HepG2 (cell line): ENCODE data around the gene MXD3. TPM values are rescaled to one million over a fixed set of nuclear protein-coding genes. Genes with fewer than 3 reads are reported as not detected.

Source experiments
- DMAP1 ChIP-seq: IDR thresholded peaks from 2 replicates; pipeline ENCODE4 v1.6.1; 2016
- HES4 ChIP-seq: sonication (generic); formaldehyde crosslinking; IDR thresholded peaks from 2 replicates; pipeline ENCODE4 v1.9.0; 2021; ENCODE audit warnings: mild to moderate bottlenecking, missing genetic modification reagents, borderline replicate concordance
- ISL2 ChIP-seq: sonication (generic); formaldehyde crosslinking; IDR thresholded peaks from 2 replicates; pipeline ENCODE4 v1.5.0; 2020; ENCODE audit warnings: missing genetic modification reagents
- JARID2 ChIP-seq: sonication (generic); formaldehyde crosslinking; IDR thresholded peaks from 2 replicates; pipeline ENCODE4 v1.8.1; 2023; ENCODE audit warnings: missing genetic modification reagents, inconsistent platforms; ENCODE audit not compliant: insufficient replicate concordance
- KAT7 ChIP-seq: IDR thresholded peaks from 2 replicates; pipeline ENCODE4 v1.6.1; 2018; ENCODE audit warnings: borderline replicate concordance, missing compliant biosample characterization
- LCORL ChIP-seq, 2 experiments: fragments of 450-650 bp in 1 of 2; sonication (generic) in 1 of 2; formaldehyde crosslinking in 1 of 2; IDR thresholded peaks; 2 replicates each; pipeline versions ENCODE4 v1.5.0 to v1.6.1; 2017 to 2020; ENCODE audit warnings: antibody characterized with exemption in 1 of 2, missing genetic modification reagents in 1 of 2
- NFE2L2 ChIP-seq: fragments of 150-350 bp; IDR thresholded peaks from 2 replicates; pipeline ENCODE4 v1.6.1; 2014; ENCODE audit warnings: low read length
- NFIC ChIP-seq: IDR thresholded peaks from 2 replicates; pipeline ENCODE4 v1.6.1; 2012; ENCODE audit warnings: mild to moderate bottlenecking, low read length, inconsistent platforms
- RXRB ChIP-seq: IDR thresholded peaks from 2 replicates; pipeline ENCODE4 v1.6.1; 2016; ENCODE audit warnings: borderline replicate concordance, missing genetic modification reagents, missing compliant biosample characterization
- SMAD1 ChIP-seq: sonication (generic); formaldehyde crosslinking; IDR thresholded peaks from 2 replicates; pipeline ENCODE4 v1.4.0; 2020; ENCODE audit warnings: missing genetic modification reagents, low read depth, mild to moderate bottlenecking, borderline replicate concordance
- ZNF180 ChIP-seq: sonication (generic); formaldehyde crosslinking; IDR thresholded peaks from 2 replicates; pipeline ENCODE4 v1.4.0; 2020; ENCODE audit warnings: low read depth, missing genetic modification reagents, borderline replicate concordance
- ZNF263 ChIP-seq: sonication (generic); formaldehyde crosslinking; IDR thresholded peaks from 2 replicates; pipeline ENCODE4 v1.4.0; 2020; ENCODE audit warnings: missing genetic modification reagents
- ZNF264 ChIP-seq: sonication (generic); formaldehyde crosslinking; IDR thresholded peaks from 2 replicates; pipeline ENCODE4 v1.4.0; 2020; ENCODE audit warnings: missing genetic modification reagents
- ZNF607 ChIP-seq: sonication (generic); formaldehyde crosslinking; IDR thresholded peaks from 2 replicates; pipeline ENCODE4 v1.5.1; 2020; ENCODE audit warnings: missing genetic modification reagents, mild to moderate bottlenecking, borderline replicate concordance
- ZNF878 ChIP-seq: sonication (generic); formaldehyde crosslinking; IDR thresholded peaks from 2 replicates; pipeline ENCODE4 v1.8.1; 2023; ENCODE audit warnings: mild to moderate bottlenecking, missing genetic modification reagents, moderate library complexity
- polyA plus RNA-seq, 8 experiments: library from polyadenylated mRNA; depleted of rRNA in 3 of 8; stranded (reverse) in 7 of 8; unstranded in 1 of 8; fragments of >200 nt; fragmentation: Illumina TruSeq in 4 of 8; extraction: Trizol in 4 of 8; gene quantifications; 2 replicates each; pipeline versions ENCODE4 v1.2.1 to v1.2.3, GENCODE V29; 2011 to 2016; ENCODE audit warnings: low read depth in 4 of 8, missing spikeins in 1 of 8, mixed read lengths in 1 of 8; ENCODE audit not compliant: insufficient read depth in 1 of 8
- total RNA-seq, 5 experiments: library from RNA; depleted of rRNA; stranded (reverse); fragments of >200 nt; fragmentation: Illumina TruSeq; extraction: Trizol; gene quantifications; 2 replicates each; pipeline ENCODE4 v1.2.3, GENCODE V29; 2016; ENCODE audit warnings: low read depth in 1 of 5
- TF ChIP-seq, protein P1 (sequence below): sonication (generic); formaldehyde crosslinking; IDR thresholded peaks from 2 replicates; pipeline ENCODE4 v1.4.0; 2020; ENCODE audit warnings: missing genetic modification reagents
- TF ChIP-seq, protein P2 (sequence below): sonication (generic); formaldehyde crosslinking; IDR thresholded peaks from 2 replicates; pipeline ENCODE4 v1.8.0; 2022; ENCODE audit warnings: mild to moderate bottlenecking, missing genetic modification reagents, borderline replicate concordance
- TF ChIP-seq, protein P3 (sequence below): sonication (generic); formaldehyde crosslinking; IDR thresholded peaks from 2 replicates; pipeline ENCODE4 v1.8.1; 2023; ENCODE audit warnings: missing genetic modification reagents, inconsistent platforms, borderline replicate concordance
- TF ChIP-seq, protein P4 (sequence below): sonication (generic); formaldehyde crosslinking; IDR thresholded peaks from 2 replicates; pipeline ENCODE4 v1.8.0; 2022; ENCODE audit warnings: missing genetic modification reagents, mild to moderate bottlenecking, inconsistent platforms, borderline replicate concordance

Gene MXD3
- total and polyA plus RNA-seq, 2 of the 13 experiments (the other 11 are each of a cell fraction or from before 2014, with no cell fraction given): 10.5 to 12.8 TPM

DNA sequence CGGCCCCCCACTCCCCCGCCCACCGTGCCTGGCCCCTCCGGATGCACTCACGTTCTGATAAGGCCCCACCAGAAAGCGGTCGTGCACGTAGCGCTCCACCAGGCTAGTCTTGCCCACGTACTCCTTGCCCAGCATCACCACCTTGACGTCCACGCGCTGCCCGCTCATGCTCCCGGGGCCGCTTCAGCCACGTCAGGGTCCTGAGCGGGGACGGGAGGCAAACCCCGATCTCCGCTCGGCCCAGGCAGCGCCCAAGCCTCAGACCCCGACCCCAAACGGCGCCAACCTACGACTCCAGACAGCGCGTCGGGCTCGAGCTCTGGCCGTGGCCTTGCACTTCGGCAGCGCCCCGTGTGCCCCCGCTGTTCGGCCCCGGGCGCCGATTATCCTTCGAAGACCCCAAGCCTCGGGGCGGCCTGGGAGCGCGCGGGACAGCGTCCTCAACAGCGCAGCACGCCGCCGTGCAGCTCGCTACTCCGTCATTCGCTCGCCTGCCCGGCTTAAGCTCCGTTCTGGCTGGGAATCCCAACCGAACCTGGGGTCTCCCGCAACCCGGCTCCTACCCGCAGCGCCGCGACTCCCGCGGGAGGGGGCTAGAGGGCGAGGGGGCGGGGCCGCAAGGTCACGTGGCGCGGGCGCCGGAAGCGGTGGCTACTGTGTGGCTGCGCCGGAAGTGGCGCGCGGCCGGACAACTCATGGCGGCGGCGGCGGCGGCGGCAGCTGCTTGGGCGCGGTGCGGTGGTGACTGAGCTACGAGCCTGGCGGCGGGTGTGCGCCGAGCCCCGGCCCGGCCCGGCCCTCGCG is 8.4 kb downstream of the MXD3 start, which contains the start of the genes PRELID1 and RAB24 (continued):
- TF ChIP-seq, protein P1, sequence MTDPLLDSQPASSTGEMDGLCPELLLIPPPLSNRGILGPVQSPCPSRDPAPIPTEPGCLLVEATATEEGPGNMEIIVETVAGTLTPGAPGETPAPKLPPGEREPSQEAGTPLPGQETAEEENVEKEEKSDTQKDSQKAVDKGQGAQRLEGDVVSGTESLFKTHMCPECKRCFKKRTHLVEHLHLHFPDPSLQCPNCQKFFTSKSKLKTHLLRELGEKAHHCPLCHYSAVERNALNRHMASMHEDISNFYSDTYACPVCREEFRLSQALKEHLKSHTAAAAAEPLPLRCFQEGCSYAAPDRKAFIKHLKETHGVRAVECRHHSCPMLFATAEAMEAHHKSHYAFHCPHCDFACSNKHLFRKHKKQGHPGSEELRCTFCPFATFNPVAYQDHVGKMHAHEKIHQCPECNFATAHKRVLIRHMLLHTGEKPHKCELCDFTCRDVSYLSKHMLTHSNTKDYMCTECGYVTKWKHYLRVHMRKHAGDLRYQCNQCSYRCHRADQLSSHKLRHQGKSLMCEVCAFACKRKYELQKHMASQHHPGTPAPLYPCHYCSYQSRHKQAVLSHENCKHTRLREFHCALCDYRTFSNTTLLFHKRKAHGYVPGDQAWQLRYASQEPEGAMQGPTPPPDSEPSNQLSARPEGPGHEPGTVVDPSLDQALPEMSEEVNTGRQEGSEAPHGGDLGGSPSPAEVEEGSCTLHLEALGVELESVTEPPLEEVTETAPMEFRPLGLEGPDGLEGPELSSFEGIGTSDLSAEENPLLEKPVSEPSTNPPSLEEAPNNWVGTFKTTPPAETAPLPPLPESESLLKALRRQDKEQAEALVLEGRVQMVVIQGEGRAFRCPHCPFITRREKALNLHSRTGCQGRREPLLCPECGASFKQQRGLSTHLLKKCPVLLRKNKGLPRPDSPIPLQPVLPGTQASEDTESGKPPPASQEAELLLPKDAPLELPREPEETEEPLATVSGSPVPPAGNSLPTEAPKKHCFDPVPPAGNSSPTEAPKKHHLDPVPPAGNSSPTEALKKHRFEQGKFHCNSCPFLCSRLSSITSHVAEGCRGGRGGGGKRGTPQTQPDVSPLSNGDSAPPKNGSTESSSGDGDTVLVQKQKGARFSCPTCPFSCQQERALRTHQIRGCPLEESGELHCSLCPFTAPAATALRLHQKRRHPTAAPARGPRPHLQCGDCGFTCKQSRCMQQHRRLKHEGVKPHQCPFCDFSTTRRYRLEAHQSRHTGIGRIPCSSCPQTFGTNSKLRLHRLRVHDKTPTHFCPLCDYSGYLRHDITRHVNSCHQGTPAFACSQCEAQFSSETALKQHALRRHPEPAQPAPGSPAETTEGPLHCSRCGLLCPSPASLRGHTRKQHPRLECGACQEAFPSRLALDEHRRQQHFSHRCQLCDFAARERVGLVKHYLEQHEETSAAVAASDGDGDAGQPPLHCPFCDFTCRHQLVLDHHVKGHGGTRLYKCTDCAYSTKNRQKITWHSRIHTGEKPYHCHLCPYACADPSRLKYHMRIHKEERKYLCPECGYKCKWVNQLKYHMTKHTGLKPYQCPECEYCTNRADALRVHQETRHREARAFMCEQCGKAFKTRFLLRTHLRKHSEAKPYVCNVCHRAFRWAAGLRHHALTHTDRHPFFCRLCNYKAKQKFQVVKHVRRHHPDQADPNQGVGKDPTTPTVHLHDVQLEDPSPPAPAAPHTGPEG (CRISPR knock-in tag): 0 out of 2 replicates have a peak, but pooled peaks have one; percentile 52
- TF ChIP-seq ZNF878 (CRISPR knock-in tag) (no peak), ZNF607 (CRISPR knock-in tag) (peak; percentile 72; the same call in 1 of the 2 replicates), DMAP1 (CRISPR knock-in tag) (no peak; the same call in 1 of the 2 replicates), JARID2 (CRISPR knock-in tag) (peak; percentile 57), ZNF263 (CRISPR knock-in tag) (peak; percentile 54; the same call in 1 of the 2 replicates), ZNF180 (CRISPR knock-in tag) (no peak), RXRB (peak; percentile 43), ZNF264 (CRISPR knock-in tag) (0 out of 2 replicates have a peak, but pooled peaks have one; percentile 55), LCORL (IDR thresholded peaks at IDR 0.05) (no peak), LCORL (CRISPR knock-in tag; IDR thresholded peaks at IDR 0.05) (peak; percentile 79), KAT7 (CRISPR knock-in tag) (peak; percentile 58; the same call in 1 of the 2 replicates), NFIC (no peak), NFE2L2 (no peak), HES4 (peak; percentile 69), ISL2 (CRISPR knock-in tag) (peak; percentile 75), SMAD1 (CRISPR knock-in tag) (peak; percentile 72; the same call in 1 of the 2 replicates)
- TF ChIP-seq, protein P2, sequence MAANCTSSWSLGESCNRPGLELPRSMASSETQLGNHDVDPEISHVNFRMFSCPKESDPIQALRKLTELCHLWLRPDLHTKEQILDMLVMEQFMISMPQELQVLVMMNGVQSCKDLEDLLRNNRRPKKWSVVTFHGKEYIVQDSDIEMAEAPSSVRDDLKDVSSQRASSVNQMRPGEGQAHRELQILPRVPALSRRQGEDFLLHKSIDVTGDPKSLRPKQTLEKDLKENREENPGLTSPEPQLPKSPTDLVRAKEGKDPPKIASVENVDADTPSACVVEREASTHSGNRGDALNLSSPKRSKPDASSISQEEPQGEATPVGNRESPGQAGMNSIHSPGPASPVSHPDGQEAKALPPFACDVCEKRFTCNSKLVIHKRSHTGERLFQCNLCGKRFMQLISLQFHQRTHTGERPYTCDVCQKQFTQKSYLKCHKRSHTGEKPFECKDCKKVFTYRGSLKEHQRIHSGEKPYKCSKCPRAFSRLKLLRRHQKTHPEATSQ: no peak
- TF ChIP-seq, protein P3, sequence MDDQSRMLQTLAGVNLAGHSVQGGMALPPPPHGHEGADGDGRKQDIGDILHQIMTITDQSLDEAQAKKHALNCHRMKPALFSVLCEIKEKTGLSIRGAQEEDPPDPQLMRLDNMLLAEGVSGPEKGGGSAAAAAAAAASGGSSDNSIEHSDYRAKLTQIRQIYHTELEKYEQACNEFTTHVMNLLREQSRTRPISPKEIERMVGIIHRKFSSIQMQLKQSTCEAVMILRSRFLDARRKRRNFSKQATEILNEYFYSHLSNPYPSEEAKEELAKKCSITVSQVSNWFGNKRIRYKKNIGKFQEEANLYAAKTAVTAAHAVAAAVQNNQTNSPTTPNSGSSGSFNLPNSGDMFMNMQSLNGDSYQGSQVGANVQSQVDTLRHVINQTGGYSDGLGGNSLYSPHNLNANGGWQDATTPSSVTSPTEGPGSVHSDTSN (CRISPR knock-in tag): 0 out of 2 replicates have a peak, but pooled peaks have one; percentile 30
- TF ChIP-seq, protein P4, sequence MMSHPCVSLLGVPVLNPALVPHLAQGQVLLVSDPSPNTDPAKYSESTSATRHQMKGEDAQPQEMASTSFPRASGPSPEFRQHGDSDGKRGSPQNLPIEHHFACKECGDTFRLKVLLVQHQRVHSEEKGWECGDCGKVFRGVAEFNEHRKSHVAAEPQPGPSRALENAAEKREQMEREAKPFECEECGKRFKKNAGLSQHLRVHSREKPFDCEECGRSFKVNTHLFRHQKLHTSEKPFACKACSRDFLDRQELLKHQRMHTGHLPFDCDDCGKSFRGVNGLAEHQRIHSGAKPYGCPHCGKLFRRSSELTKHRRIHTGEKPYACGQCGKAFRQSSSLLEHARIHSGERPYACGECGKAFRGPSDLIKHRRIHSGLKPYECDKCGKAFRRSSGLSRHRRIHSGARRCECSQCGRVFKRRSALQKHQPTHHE (CRISPR knock-in tag): peak; percentile 84; the same call in 1 of the 2 replicates
